K562 (cell line): ENCODE measurements around the gene ZNF441. TPM values are rescaled to one million over a fixed set of nuclear protein-coding genes. Genes with fewer than 3 reads are reported as not detected.

Experiments used
- ASH1L ChIP-seq: fragments of 450-650 bp; IDR thresholded peaks from 2 replicates; pipeline ENCODE4 v1.6.1; 2018; ENCODE audit warnings: borderline replicate concordance, mild to moderate bottlenecking, low read depth; ENCODE audit not compliant: partially characterized antibody
- ATF2 ChIP-seq: sonication (generic); formaldehyde crosslinking; IDR thresholded peaks from 2 replicates; pipeline ENCODE4 v1.8.1; 2022; ENCODE audit warnings: missing genetic modification reagents
- CBX5 ChIP-seq: IDR thresholded peaks from 2 replicates; pipeline ENCODE4 v1.6.1; 2014; ENCODE audit warnings: low read depth, borderline replicate concordance
- CREBBP ChIP-seq: IDR thresholded peaks from one replicate; pipeline ENCODE4 v1.6.1; 2012; ENCODE audit warnings: low read depth, mild to moderate bottlenecking, control low read depth, inconsistent platforms, low read length
- DIDO1 ChIP-seq: fragments of 450-650 bp; IDR thresholded peaks from 2 replicates; pipeline ENCODE4 v1.6.1; 2016; ENCODE audit warnings: low read depth, missing biosample characterization, missing genetic modification characterization
- ELF4 ChIP-seq: fragments of 450-650 bp; formaldehyde crosslinking; IDR thresholded peaks from 2 replicates; pipeline ENCODE4 v1.4.0; 2022; ENCODE audit warnings: missing genetic modification characterization
- ESRRA ChIP-seq: fragments of 450-650 bp; IDR thresholded peaks from 2 replicates; pipeline ENCODE4 v1.6.1; 2014; ENCODE audit warnings: low read depth, mild to moderate bottlenecking, moderate library complexity, borderline replicate concordance
- EZH2 ChIP-seq: IDR thresholded peaks from 2 replicates; pipeline ENCODE4 v1.6.1; 2012; ENCODE audit warnings: low read depth, mild to moderate bottlenecking, inconsistent platforms, low read length, borderline replicate concordance
- GABPB2 ChIP-seq: fragments of 250-450 bp; sonication (Bioruptor Pico); conservative IDR thresholded peaks from 2 replicates; pipeline ENCODE4 v1.5.1; 2021; ENCODE audit warnings: mild to moderate bottlenecking
- GATA2 ChIP-seq: sonication (generic); formaldehyde crosslinking; IDR thresholded peaks from 2 replicates; pipeline ENCODE4 v1.4.0; 2020; ENCODE audit warnings: mild to moderate bottlenecking, missing genetic modification reagents
- HDAC3 ChIP-seq: fragments of 450-650 bp; IDR thresholded peaks from 2 replicates; pipeline ENCODE4 v1.6.1; 2018; ENCODE audit warnings: borderline replicate concordance, mild to moderate bottlenecking, moderate library complexity; ENCODE audit not compliant: partially characterized antibody
- KAT8 ChIP-seq: fragments of 450-650 bp; IDR thresholded peaks from 2 replicates; pipeline ENCODE4 v1.6.1; 2016; ENCODE audit warnings: low read depth, mild to moderate bottlenecking
- MEIS2 ChIP-seq: fragments of 450-650 bp; IDR thresholded peaks from 2 replicates; pipeline ENCODE4 v1.6.1; 2014; ENCODE audit warnings: mild to moderate bottlenecking; ENCODE audit not compliant: partially characterized antibody
- PREB ChIP-seq: sonication (generic); formaldehyde crosslinking; IDR thresholded peaks from 2 replicates; pipeline ENCODE4 v1.8.1; 2023; ENCODE audit warnings: mild to moderate bottlenecking, missing genetic modification reagents
- RBM22 ChIP-seq: fragments of 200-400 bp; formaldehyde crosslinking; IDR thresholded peaks from 2 replicates; pipeline ENCODE4 v1.6.1; 2018; ENCODE audit warnings: low read length, low read depth; ENCODE audit not compliant: poor library complexity, severe bottlenecking
- SAFB2 ChIP-seq: fragments of 200-400 bp; formaldehyde crosslinking; IDR thresholded peaks from 2 replicates; pipeline ENCODE4 v1.6.1; 2018; ENCODE audit warnings: borderline replicate concordance, low read length, low read depth, moderate library complexity; ENCODE audit not compliant: severe bottlenecking
- SLC30A9 ChIP-seq: fragments of 250-450 bp; sonication (Bioruptor Pico); IDR thresholded peaks from 2 replicates; pipeline ENCODE4 v1.8.0; 2022; ENCODE audit warnings: mild to moderate bottlenecking, moderate library complexity
- SMARCA4 ChIP-seq: fragments of 450-650 bp; IDR thresholded peaks from 2 replicates; pipeline ENCODE4 v1.6.1; 2016
- SMARCC2 ChIP-seq: fragments of 450-650 bp; IDR thresholded peaks from 2 replicates; pipeline ENCODE4 v1.6.1; 2017; ENCODE audit warnings: antibody characterized with exemption, moderate library complexity, mild to moderate bottlenecking, low read depth
- TRIM25 ChIP-seq: fragments of 450-650 bp; IDR thresholded peaks from 2 replicates; pipeline ENCODE4 v1.7.0; 2016; ENCODE audit warnings: borderline replicate concordance
- XRCC3 ChIP-seq: fragments of 450-650 bp; IDR thresholded peaks from 2 replicates; pipeline ENCODE4 v1.6.1; 2017; ENCODE audit warnings: mild to moderate bottlenecking, moderate library complexity
- ZFPM2 ChIP-seq: fragments of 250-450 bp; sonication (Bioruptor Pico); IDR thresholded peaks from 2 replicates; pipeline ENCODE4 v1.5.1; 2022; ENCODE audit warnings: mild to moderate bottlenecking
- ZNF133 ChIP-seq: fragments of 250-450 bp; sonication (Bioruptor Pico); IDR thresholded peaks from 2 replicates; pipeline ENCODE4 v1.4.0; 2020; ENCODE audit warnings: mild to moderate bottlenecking
- ZNF76 ChIP-seq: fragments of 250-450 bp; sonication (Bioruptor Pico); IDR thresholded peaks from 2 replicates; pipeline ENCODE4 v1.4.0; 2020; ENCODE audit warnings: mild to moderate bottlenecking, moderate library complexity, borderline replicate concordance
- ZNF780A ChIP-seq: fragments of 250-450 bp; sonication (Bioruptor Pico); IDR thresholded peaks from 2 replicates; pipeline ENCODE4 v1.5.0; 2021; ENCODE audit warnings: mild to moderate bottlenecking
- ZNF785 ChIP-seq: fragments of 250-450 bp; sonication (Bioruptor Pico); IDR thresholded peaks from 2 replicates; pipeline ENCODE4 v1.4.0; 2020; ENCODE audit warnings: mild to moderate bottlenecking
- polyA plus RNA-seq, 8 experiments: library from polyadenylated mRNA; depleted of rRNA in 4 of 8; stranded (reverse) in 5 of 8; unstranded in 3 of 8; fragments of >200 nt; fragmentation: Nextera tagmentation in 2 of 8; fragmentation: Illumina TruSeq in 1 of 8; extraction: Ambion mirVana in 2 of 8; extraction: Trizol in 1 of 8; gene quantifications; 2 replicates each; pipeline versions ENCODE4 v1.2.1 to v1.2.3, GENCODE V29; 2011 to 2014; ENCODE audit warnings: inconsistent platforms in 1 of 8, missing spikeins in 1 of 8
- total RNA-seq, 7 experiments: library from RNA; depleted of rRNA in 6 of 7; stranded (reverse); fragments of >200 nt in 6 of 7; fragmentation: Illumina TruSeq in 2 of 7; extraction: Trizol in 2 of 7; gene quantifications; 2 replicates each; pipeline versions ENCODE4 v1.2.1 to v1.2.3, GENCODE V29; 2011 to 2021; ENCODE audit warnings: low replicate concordance in 1 of 7

ZNF441 gene
- total and polyA plus RNA-seq, 9 of the 15 experiments (the other 6 are each of a cell fraction or from before 2014, with no cell fraction given), result 1.9 to 14.0 (median 7.8) TPM

- TF ChIP-seq DIDO1 (tag) (no peak), ZNF133 (0 out of 2 replicates have a peak, but pooled peaks have one; percentile 15), SMARCC2 (no peak), ZNF780A (CRISPR knock-in tag) (no peak), CREBBP (no peak), HDAC3 (no peak), SMARCA4 (no peak), TRIM25 (no peak), ESRRA (0 out of 2 replicates have a peak, but pooled peaks have one; percentile 18), ZNF76 (no peak), ASH1L (no peak), ATF2 (no peak), GABPB2 (CRISPR knock-in tag) (no peak), ZNF785 (no peak), PREB (CRISPR knock-in tag) (no peak), ELF4 (CRISPR knock-in tag) (0 out of 2 replicates have a peak, but pooled peaks have one; percentile 19), CBX5 (no peak), RBM22 (no peak), XRCC3 (no peak), ZFPM2 (CRISPR knock-in tag) (no peak), MEIS2 (peak; percentile 92), SAFB2 (no peak), GATA2 (CRISPR knock-in tag) (no peak), SLC30A9 (CRISPR knock-in tag) (no peak), EZH2 (no peak), KAT8 (no peak)
These were observed 47.4 kb downstream of the ZNF441 start, which contains the start of gene ZNF440 (continued) for GRCh38 chr19:11814029-11814699.
